ENCODE measurements around the gene TPK1.
A peak's percentile ranks its signal among the peaks of the same experiment; 100 is the strongest.
"Not testable (repeated sequence)": the region's sequence is repeated elsewhere in the genome, so short reads cannot be mapped to it uniquely, and the experiment has no call there.

Gene TPK1

GRCh38 chr7:144786079-144786478, 49.8 kb downstream of the TPK1 start:
- H3K9me3 Mint-ChIP-seq: no peaks in the 10 kb centered on the region
- H3K27me3 Mint-ChIP-seq: no peaks in the 10 kb centered on the region
- DNase-seq (ENCODE audit: low spot score in 2 of 2) (no peak), ATAC-seq (replicated peaks; ENCODE audit: extremely low read depth, poor library complexity, severe bottlenecking) (no peak)
- no peak overlapping the region for H3K27ac Mint-ChIP-seq (ENCODE audit: low read depth)
- no peak overlapping the region for H3K4me3 Mint-ChIP-seq
- H3K36me3 Mint-ChIP-seq (ENCODE audit: insufficient read depth): no peaks in the 10 kb centered on the region
- H3K4me1 Mint-ChIP-seq: no peaks in the 10 kb centered on the region

DNA sequence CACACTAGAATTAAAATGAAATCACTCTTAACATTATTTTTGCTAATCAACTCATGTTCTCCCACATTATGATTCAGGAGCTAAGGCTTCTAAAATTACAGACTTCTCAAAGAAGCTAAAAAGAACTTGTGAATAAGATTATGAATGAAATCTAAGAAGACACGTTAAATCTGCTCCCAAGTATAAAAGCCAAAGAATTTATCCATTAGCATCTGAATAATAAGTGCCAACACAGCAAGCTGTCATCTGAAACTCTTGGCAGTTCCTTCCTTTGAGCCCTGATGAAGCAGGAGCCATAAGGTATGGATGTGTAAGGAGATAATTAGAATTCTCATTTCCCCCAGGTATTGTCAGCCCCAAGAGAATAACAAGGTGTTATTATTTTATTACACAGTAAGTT, 50.3 kb downstream of the TPK1 start:
- Mint-ChIP-seq H3K4me1 (no peaks in the 10 kb centered on the region), H3K27ac (ENCODE audit: low read depth) (no peak overlapping the region), H3K27me3 (no peaks in the 10 kb centered on the region), H3K36me3 (ENCODE audit: insufficient read depth) (no peaks in the 10 kb centered on the region), H3K9me3 (no peaks in the 10 kb centered on the region), H3K4me3 (no peak overlapping the region)
- no peak for ATAC-seq (replicated peaks; ENCODE audit: extremely low read depth, poor library complexity, severe bottlenecking)
- DNase-seq (ENCODE audit: low spot score in 2 of 2): no peak

DNA sequence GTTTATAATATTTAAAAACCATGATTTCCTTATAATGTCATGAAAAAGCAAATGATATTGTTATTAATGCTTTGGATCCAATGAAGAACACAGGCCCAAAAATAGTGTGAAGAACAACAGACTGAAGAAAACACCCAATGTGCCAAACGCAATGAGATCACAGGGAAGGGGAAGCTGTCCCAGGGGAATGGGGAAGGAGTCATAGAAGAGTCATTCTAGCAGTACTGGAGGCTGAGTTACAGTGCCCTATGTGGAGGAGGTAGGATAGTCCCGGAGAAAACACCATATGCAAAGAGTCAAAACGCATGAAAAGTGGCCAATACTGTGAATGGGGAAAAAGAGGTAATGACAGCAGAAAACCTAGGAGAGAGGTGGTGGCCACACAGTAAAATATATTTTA, 50.9 kb downstream of the TPK1 start:
- Mint-ChIP-seq H3K27me3 (no peaks in the 10 kb centered on the region), H3K9me3 (no peaks in the 10 kb centered on the region), H3K27ac (ENCODE audit: low read depth) (no peak overlapping the region), H3K36me3 (ENCODE audit: insufficient read depth) (no peaks in the 10 kb centered on the region), H3K4me1 (no peaks in the 10 kb centered on the region), H3K4me3 (no peak overlapping the region)
- ATAC-seq (replicated peaks; ENCODE audit: extremely low read depth, poor library complexity, severe bottlenecking): no peak
- DNase-seq (ENCODE audit: low spot score in 2 of 2): no peak

- ATAC-seq (replicated peaks; ENCODE audit: extremely low read depth, poor library complexity, severe bottlenecking): no peak
Measured at GRCh38 chr7:144784441-144784840, 51.4 kb downstream of the TPK1 start.

DNA sequence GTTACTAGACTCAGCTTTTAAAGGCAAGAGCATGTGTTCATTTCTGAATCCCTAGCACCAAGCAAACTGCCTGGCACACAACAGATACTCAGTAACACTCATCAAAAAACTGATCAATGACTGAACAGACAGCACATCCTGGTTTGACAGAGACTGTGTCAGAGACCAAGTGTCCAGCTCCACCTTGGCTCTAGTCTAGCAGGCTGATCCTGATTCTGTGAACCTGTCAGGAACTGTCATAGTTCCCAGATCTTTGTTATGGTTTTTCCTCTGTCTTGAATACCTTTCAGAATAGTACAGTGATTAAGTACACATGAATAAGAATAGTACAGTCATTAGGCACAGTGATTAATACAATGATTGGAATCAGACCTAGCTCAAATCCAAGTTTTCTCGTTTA, 53.0 kb downstream of the TPK1 start:
- ATAC-seq (replicated peaks; ENCODE audit: extremely low read depth, poor library complexity, severe bottlenecking): no peak
- Mint-ChIP-seq H3K27ac (ENCODE audit: low read depth) (no peak overlapping the region), H3K4me3 (no peak overlapping the region), H3K27me3 (no peaks in the 10 kb centered on the region), H3K9me3 (no peaks in the 10 kb centered on the region), H3K36me3 (ENCODE audit: insufficient read depth) (no peaks in the 10 kb centered on the region), H3K4me1 (peaks cover 2% of the 10 kb centered on the region)
- DNase-seq (ENCODE audit: low spot score in 2 of 2): no peak

More at GRCh38 chr7:144784441-144784840, 51.4 kb downstream of the TPK1 start:
- Mint-ChIP-seq H3K36me3 (ENCODE audit: insufficient read depth) (no peaks in the 10 kb centered on the region), H3K4me3 (no peak overlapping the region), H3K4me1 (no peaks in the 10 kb centered on the region), H3K9me3 (no peaks in the 10 kb centered on the region), H3K27ac (ENCODE audit: low read depth) (no peak overlapping the region), H3K27me3 (no peaks in the 10 kb centered on the region)
- DNase-seq (ENCODE audit: low spot score in 2 of 2): no peak

- no peak overlapping the region for H3K27ac Mint-ChIP-seq (ENCODE audit: low read depth)
- peaks cover 1% of the 10 kb centered on the region for H3K36me3 Mint-ChIP-seq (ENCODE audit: insufficient read depth)
- ATAC-seq (replicated peaks; ENCODE audit: extremely low read depth, poor library complexity, severe bottlenecking): no peak
- DNase-seq (ENCODE audit: low spot score in 2 of 2): no peak
- H3K9me3 Mint-ChIP-seq: no peaks in the 10 kb centered on the region
- H3K4me3 Mint-ChIP-seq: no peak overlapping the region
- H3K4me1 Mint-ChIP-seq: peaks cover 18% of the 10 kb centered on the region
- H3K27me3 Mint-ChIP-seq: no peaks in the 10 kb centered on the region
Measured at GRCh38 chr7:144780071-144780608, 55.7 kb downstream of the TPK1 start.

GRCh38 chr7:144777889-144778288, 58.0 kb downstream of the TPK1 start:
- H3K36me3 Mint-ChIP-seq (ENCODE audit: insufficient read depth); H3K9me3 Mint-ChIP-seq; H3K4me3 Mint-ChIP-seq; H3K27me3 Mint-ChIP-seq; DNase-seq (ENCODE audit: low spot score in 2 of 2); ATAC-seq (replicated peaks; ENCODE audit: extremely low read depth, poor library complexity, severe bottlenecking); H3K27ac Mint-ChIP-seq (ENCODE audit: low read depth): not testable (repeated sequence)
- peaks cover 18% of the 10 kb centered on the region for H3K4me1 Mint-ChIP-seq

GRCh38 chr7:144777005-144777839, 58.6 kb downstream of the TPK1 start:
- ATAC-seq (replicated peaks; ENCODE audit: extremely low read depth, poor library complexity, severe bottlenecking): no peak
- H3K4me3 Mint-ChIP-seq: no peak overlapping the region
- H3K36me3 Mint-ChIP-seq (ENCODE audit: insufficient read depth): peaks cover 1% of the 10 kb centered on the region
- H3K27me3 Mint-ChIP-seq: no peaks in the 10 kb centered on the region
- DNase-seq (ENCODE audit: low spot score in 2 of 2): no peak
- H3K4me1 Mint-ChIP-seq: peaks cover 18% of the 10 kb centered on the region
- no peak overlapping the region for H3K27ac Mint-ChIP-seq (ENCODE audit: low read depth)
- H3K9me3 Mint-ChIP-seq: no peaks in the 10 kb centered on the region

DNA sequence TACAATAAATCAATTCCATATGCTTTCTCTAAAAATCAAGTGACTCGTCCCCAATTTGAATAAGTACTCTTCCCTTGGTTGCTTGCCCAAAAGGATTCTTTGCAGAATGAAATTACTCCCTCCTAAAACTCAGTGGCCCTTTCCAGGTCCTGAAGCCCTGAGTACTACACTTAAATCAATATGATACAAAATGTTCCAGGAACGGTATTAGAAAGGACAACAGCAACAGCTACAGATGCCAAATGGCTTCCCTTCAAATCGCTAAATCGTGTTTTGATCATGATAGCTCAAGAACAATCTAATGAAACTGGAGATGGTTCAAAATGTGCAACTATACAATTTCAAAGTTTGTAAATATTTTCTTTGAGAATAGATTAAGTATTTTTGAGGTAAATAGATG, 59.4 kb downstream of the TPK1 start:
- Mint-ChIP-seq H3K27ac (ENCODE audit: low read depth) (peak overlapping the region; percentile 33), H3K9me3 (no peaks in the 10 kb centered on the region), H3K27me3 (no peaks in the 10 kb centered on the region), H3K4me3 (no peak overlapping the region), H3K36me3 (ENCODE audit: insufficient read depth) (peaks cover 1% of the 10 kb centered on the region), H3K4me1 (peaks cover 23% of the 10 kb centered on the region)
- DNase-seq (ENCODE audit: low spot score in 2 of 2) (no peak), ATAC-seq (replicated peaks; ENCODE audit: extremely low read depth, poor library complexity, severe bottlenecking) (no peak)

GRCh38 chr7:144775749-144776148, 60.1 kb downstream of the TPK1 start:
- Mint-ChIP-seq H3K9me3 (no peaks in the 10 kb centered on the region), H3K27ac (ENCODE audit: low read depth) (no peak overlapping the region), H3K36me3 (ENCODE audit: insufficient read depth) (peaks cover 1% of the 10 kb centered on the region), H3K27me3 (no peaks in the 10 kb centered on the region), H3K4me1 (peaks cover 26% of the 10 kb centered on the region), H3K4me3 (no peak overlapping the region)
- DNase-seq (ENCODE audit: low spot score in 2 of 2) (no peak), ATAC-seq (replicated peaks; ENCODE audit: extremely low read depth, poor library complexity, severe bottlenecking) (no peak)

- Mint-ChIP-seq H3K9me3 (no peaks in the 10 kb centered on the region), H3K36me3 (ENCODE audit: insufficient read depth) (peaks cover 1% of the 10 kb centered on the region), H3K4me3 (no peak overlapping the region), H3K27me3 (no peaks in the 10 kb centered on the region), H3K27ac (ENCODE audit: low read depth) (no peak overlapping the region), H3K4me1 (peaks cover 25% of the 10 kb centered on the region)
- ATAC-seq (replicated peaks; ENCODE audit: extremely low read depth, poor library complexity, severe bottlenecking): no peak
- DNase-seq (ENCODE audit: low spot score in 2 of 2): no peak
Measured at GRCh38 chr7:144771927-144772326, 63.9 kb downstream of the TPK1 start.

- H3K36me3 Mint-ChIP-seq (ENCODE audit: insufficient read depth): peaks cover under 1% of the 10 kb centered on the region
- H3K9me3 Mint-ChIP-seq: no peaks in the 10 kb centered on the region
- no peak for DNase-seq (ENCODE audit: low spot score in 2 of 2)
- no peaks in the 10 kb centered on the region for H3K27me3 Mint-ChIP-seq
- ATAC-seq (replicated peaks; ENCODE audit: extremely low read depth, poor library complexity, severe bottlenecking): no peak
- H3K4me1 Mint-ChIP-seq: peaks cover 23% of the 10 kb centered on the region
- no peak overlapping the region for H3K4me3 Mint-ChIP-seq
- no peak overlapping the region for H3K27ac Mint-ChIP-seq (ENCODE audit: low read depth)
Measured at GRCh38 chr7:144771174-144771573, 64.7 kb downstream of the TPK1 start.

DNA sequence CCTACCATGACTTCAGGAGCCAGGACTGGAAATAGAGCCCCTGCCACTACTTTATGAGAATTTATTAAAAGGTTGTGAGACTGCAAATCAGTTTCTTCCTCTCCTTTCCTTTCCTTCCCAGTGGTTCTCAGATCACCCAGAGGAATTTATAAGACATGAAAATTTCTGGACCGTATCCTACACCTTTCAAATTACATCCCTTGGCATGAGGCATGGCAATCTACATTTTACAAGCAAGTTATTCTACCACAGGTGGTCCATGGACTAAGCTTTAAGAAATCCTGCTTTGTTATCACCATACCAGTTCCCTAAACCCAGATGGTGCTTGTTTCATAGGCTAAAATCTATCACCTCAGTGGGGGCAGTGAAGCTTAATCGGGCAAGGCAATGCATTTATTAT, 66.5 kb downstream of the TPK1 start:
- ATAC-seq (replicated peaks; ENCODE audit: extremely low read depth, poor library complexity, severe bottlenecking): no peak
- DNase-seq (ENCODE audit: low spot score in 2 of 2): no peak
- Mint-ChIP-seq H3K36me3 (ENCODE audit: insufficient read depth) (no peaks in the 10 kb centered on the region), H3K27ac (ENCODE audit: low read depth) (no peak overlapping the region), H3K4me1 (peaks cover 15% of the 10 kb centered on the region), H3K9me3 (no peaks in the 10 kb centered on the region), H3K4me3 (no peak overlapping the region), H3K27me3 (no peaks in the 10 kb centered on the region)

Data from central memory CD8-positive, alpha-beta T cell (primary cell).